BE2C (cell line): Measurements from ENCODE around the gene ABCD3.

ENCODE experiments used
- DNase-seq: peaks from one replicate; pipeline ENCODE4 v3.0.0-alpha.2; 2020
- H3K27me3 ChIP-seq: fragments of 250-450 bp; sonication (Bioruptor Pico); 2 replicates; pipeline ENCODE4 v1.5.1; 2020; ENCODE audit warnings: mild to moderate bottlenecking
- H3K36me3 ChIP-seq: fragments of 250-450 bp; sonication (Bioruptor Pico); 2 replicates; pipeline ENCODE4 v1.5.1; 2020; ENCODE audit warnings: mild to moderate bottlenecking
- H3K4me1 ChIP-seq: fragments of 250-450 bp; sonication (Bioruptor Pico); 2 replicates; pipeline ENCODE4 v1.5.1; 2020
- H3K4me3 ChIP-seq: 2 replicates; pipeline ENCODE4 v1.5.1; 2011; ENCODE audit warnings: low read depth, low read length
- H3K9me3 ChIP-seq: fragments of 250-450 bp; sonication (Bioruptor Pico); 2 replicates; pipeline ENCODE4 v1.5.1; 2020
- CTCF ChIP-seq: IDR thresholded peaks from 2 replicates; pipeline ENCODE4 v1.5.1; 2012; ENCODE audit warnings: mild to moderate bottlenecking, low read depth, low read length

ABCD3 gene

GRCh38 chr1:94535095-94535494 is 116.9 kb downstream of the ABCD3 start:
- no peaks in the 10 kb centered on the region for H3K4me1 ChIP-seq
- no peaks in the 10 kb centered on the region for H3K9me3 ChIP-seq
- H3K36me3 ChIP-seq = no peaks in the 10 kb centered on the region
- DNase-seq = no peak
- no peak for TF ChIP-seq CTCF
- H3K4me3 ChIP-seq = no peak overlapping the region
- H3K27me3 ChIP-seq = no peaks in the 10 kb centered on the region

- H3K36me3 ChIP-seq = no peaks in the 10 kb centered on the region
- TF ChIP-seq CTCF = no peak
- no peak for DNase-seq
These were observed 117.7 kb downstream of the ABCD3 start for GRCh38 chr1:94535879-94536278.

GRCh38 chr1:94537254-94537653 is 119.1 kb downstream of the ABCD3 start:
- H3K36me3 ChIP-seq = no peaks in the 10 kb centered on the region
- DNase-seq = no peak
- TF ChIP-seq CTCF = no peak
- H3K27me3 ChIP-seq = no peaks in the 10 kb centered on the region
- no peaks in the 10 kb centered on the region; the same call in 1 of the 2 replicates for H3K4me1 ChIP-seq
- H3K9me3 ChIP-seq = no peaks in the 10 kb centered on the region
- H3K4me3 ChIP-seq = no peak overlapping the region

More at GRCh38 chr1:94535879-94536278, 117.7 kb downstream of the ABCD3 start:
- Histone ChIP-seq H3K4me3 (no peak overlapping the region), H3K27me3 (no peaks in the 10 kb centered on the region), H3K9me3 (no peaks in the 10 kb centered on the region), H3K4me1 (no peaks in the 10 kb centered on the region)

GRCh38 chr1:94538243-94538827 is 120.1 kb downstream of the ABCD3 start:
- no peak for TF ChIP-seq CTCF
- Histone ChIP-seq H3K36me3 (no peaks in the 10 kb centered on the region), H3K4me3 (no peak overlapping the region), H3K9me3 (no peaks in the 10 kb centered on the region), H3K4me1 (no peaks in the 10 kb centered on the region; the same call in 1 of the 2 replicates), H3K27me3 (no peaks in the 10 kb centered on the region)
- no peak for DNase-seq

- no peaks in the 10 kb centered on the region for H3K27me3 ChIP-seq
- no peak for TF ChIP-seq CTCF
- H3K4me1 ChIP-seq = no peaks in the 10 kb centered on the region; the same call in 1 of the 2 replicates
- H3K4me3 ChIP-seq = no peak overlapping the region
- H3K9me3 ChIP-seq = no peaks in the 10 kb centered on the region
- H3K36me3 ChIP-seq = no peaks in the 10 kb centered on the region
- DNase-seq = no peak
These were observed 121.3 kb downstream of the ABCD3 start for GRCh38 chr1:94539496-94539895.

- TF ChIP-seq CTCF = no peak
- H3K4me3 ChIP-seq = peak overlapping the region; percentile 67
- no peak for DNase-seq
- no peaks in the 10 kb centered on the region for H3K27me3 ChIP-seq
- no peaks in the 10 kb centered on the region; the same call in 1 of the 2 replicates for H3K4me1 ChIP-seq
- H3K36me3 ChIP-seq = no peaks in the 10 kb centered on the region
- H3K9me3 ChIP-seq = no peaks in the 10 kb centered on the region
These were observed 122.5 kb downstream of the ABCD3 start for GRCh38 chr1:94540440-94541245.
